AG09309 (cell line): ENCODE measurements around the gene MSH2.

ENCODE experiments used
- DNase-seq: peaks from one replicate; pipeline ENCODE4 v3.0.0-alpha.2; 2010; ENCODE audit warnings: low read depth
- H3K4me3 ChIP-seq: 2 replicates; pipeline ENCODE4 v1.5.1; 2011; ENCODE audit warnings: mild to moderate bottlenecking, low read depth, low read length, moderate library complexity; ENCODE audit not compliant: control insufficient read depth
- TF ChIP-seq, protein P1 (sequence below): IDR thresholded peaks from 2 replicates; pipeline ENCODE4 v1.5.1; 2011; ENCODE audit warnings: mild to moderate bottlenecking, low read depth, low read length, inconsistent platforms; ENCODE audit not compliant: insufficient read depth, control insufficient read depth; ENCODE audit errors: missing control alignments

MSH2 gene

DNA sequence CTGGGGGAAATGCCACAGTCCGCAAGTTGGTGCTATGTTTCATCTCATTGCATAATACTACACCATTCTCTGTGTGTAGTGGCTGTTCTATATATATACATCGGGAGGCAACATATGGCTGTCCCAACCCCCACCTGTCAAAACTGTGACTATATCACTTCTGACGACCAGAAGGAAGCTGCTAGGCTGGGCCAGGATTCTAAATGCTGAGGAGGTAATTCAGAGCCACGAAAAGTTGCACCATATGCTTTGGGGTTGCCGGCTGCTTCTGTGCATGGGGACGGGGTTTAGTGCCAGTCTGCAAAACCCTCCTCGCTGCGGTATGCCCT is 117.3 kb downstream of the MSH2 start:
- no peak for DNase-seq
- TF ChIP-seq, protein P1, sequence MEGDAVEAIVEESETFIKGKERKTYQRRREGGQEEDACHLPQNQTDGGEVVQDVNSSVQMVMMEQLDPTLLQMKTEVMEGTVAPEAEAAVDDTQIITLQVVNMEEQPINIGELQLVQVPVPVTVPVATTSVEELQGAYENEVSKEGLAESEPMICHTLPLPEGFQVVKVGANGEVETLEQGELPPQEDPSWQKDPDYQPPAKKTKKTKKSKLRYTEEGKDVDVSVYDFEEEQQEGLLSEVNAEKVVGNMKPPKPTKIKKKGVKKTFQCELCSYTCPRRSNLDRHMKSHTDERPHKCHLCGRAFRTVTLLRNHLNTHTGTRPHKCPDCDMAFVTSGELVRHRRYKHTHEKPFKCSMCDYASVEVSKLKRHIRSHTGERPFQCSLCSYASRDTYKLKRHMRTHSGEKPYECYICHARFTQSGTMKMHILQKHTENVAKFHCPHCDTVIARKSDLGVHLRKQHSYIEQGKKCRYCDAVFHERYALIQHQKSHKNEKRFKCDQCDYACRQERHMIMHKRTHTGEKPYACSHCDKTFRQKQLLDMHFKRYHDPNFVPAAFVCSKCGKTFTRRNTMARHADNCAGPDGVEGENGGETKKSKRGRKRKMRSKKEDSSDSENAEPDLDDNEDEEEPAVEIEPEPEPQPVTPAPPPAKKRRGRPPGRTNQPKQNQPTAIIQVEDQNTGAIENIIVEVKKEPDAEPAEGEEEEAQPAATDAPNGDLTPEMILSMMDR = no peak
- peak overlapping the region; percentile 38 for H3K4me3 ChIP-seq

DNA sequence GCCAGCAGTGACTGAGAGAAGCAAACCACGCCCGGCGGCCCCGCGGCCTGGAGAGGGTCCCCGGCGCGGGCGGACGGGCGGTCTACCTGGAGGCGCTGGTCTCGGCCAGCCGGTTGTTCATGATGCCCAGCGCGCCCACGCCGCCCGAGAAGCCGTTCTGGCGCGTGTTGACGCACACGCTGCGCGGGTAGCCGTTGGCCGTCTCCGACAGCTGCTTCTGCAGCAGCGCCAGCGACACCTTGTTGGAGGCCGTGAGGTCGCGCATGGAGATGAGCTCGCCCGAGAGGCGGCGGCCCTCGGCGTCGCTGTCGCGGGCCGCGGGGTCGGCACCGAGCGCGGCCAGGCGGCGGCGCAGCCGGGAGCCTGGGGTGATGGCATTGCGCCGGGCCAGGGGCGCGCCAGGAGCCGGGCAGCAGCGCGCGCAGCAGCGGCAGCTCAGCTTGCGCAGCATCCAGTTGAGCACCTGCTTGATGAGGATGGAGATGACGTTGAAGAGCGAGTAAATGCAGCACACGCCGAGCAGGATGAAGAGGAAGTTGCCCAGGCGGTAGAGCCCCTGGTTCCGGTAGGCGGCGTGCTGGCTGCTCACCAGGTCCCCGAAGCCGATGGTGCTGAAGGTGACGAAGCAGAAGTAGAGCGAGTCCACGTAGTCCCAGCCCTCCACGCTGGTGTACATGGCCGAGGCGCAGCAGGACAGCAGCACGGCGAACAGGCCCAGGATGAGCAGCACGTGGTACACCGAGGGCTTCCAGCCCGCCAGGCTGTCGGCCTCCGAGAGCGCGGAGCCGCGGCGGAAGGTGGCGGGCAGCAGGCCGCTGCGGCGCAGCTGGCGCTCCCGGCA is 118.1 kb downstream of the MSH2 start:
- TF ChIP-seq, protein P1 = peak; percentile 44
- peak overlapping the region; percentile 38 for H3K4me3 ChIP-seq
- DNase-seq = no peak

DNA sequence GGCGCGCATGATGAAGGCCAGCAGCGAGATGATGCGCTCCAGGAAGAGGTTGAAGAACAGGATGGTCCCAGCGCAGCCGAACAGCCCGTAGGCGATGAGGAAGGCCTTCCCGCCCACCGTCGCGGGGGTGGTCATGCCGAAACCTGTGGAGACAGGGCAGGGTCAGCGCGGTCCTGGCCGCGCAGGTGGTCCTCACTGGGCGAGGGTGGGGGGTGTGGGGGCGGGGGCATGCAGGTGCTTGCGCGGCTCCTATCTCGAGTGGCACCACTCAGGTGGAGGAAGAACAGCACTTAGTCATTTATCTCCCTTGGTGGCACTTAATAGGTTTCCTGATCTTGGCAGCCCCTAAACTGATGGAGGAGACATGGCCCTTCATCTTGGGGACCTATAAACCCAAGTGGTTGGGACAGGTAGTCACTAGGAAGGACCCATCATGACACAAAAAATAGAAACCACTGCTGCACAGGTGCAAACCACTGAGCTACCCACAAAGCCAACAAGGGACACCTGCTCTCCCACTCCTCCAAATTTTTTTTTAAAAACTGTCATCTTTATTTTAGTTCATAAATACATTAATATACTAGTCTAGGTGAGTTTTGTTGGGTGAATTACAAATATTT is 118.8 kb downstream of the MSH2 start:
- TF ChIP-seq, protein P1 = no peak
- H3K4me3 ChIP-seq = peak overlapping the region; percentile 30
- no peak for DNase-seq

DNA sequence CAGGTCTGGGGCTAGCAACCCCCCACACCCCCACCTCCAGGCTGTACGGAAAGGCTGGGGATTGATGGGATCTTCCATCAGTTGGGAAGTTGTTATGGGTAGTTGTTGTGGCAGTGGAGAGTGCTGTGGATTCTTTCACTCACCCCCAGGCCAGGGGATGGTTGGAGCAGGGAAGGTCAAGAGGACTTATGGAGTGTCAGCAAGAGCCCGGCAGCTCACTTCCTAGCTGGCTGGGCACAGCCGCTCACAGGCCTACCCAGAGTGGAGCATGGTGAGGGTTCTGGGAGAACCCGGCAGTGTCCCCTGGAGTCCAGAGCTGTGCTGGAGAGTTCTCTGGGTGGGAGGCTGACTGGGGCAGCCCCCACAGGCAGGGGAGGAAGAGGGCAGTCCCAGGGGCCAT is 122.2 kb downstream of the MSH2 start:
- no peak for DNase-seq

DNA sequence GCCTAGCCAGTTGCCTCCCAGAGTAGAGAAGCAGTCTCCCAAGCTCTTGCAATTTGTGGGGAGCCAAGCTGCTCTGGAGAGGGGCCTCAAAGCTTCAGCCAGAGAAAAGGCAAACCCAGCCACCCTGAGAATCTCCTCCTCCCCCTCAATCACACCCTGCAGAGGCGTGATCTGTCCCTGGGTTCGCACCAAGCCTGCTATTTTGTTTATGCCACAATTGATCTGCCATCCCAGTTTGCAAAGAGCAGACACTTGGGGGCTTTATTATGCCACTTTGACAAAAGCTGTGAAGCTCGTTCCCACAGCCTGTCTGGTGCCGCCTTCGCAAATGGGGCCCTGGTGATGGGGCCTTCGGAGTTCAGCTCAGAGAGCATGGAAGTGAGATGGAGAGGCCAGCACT is 125.5 kb downstream of the MSH2 start:
- H3K4me3 ChIP-seq = no peak overlapping the region
- TF ChIP-seq, protein P1 = no peak
- DNase-seq = no peak

More for the DNA sequence above, 122.2 kb downstream of the MSH2 start:
- TF ChIP-seq, protein P1 = no peak
- no peak overlapping the region for H3K4me3 ChIP-seq

DNA sequence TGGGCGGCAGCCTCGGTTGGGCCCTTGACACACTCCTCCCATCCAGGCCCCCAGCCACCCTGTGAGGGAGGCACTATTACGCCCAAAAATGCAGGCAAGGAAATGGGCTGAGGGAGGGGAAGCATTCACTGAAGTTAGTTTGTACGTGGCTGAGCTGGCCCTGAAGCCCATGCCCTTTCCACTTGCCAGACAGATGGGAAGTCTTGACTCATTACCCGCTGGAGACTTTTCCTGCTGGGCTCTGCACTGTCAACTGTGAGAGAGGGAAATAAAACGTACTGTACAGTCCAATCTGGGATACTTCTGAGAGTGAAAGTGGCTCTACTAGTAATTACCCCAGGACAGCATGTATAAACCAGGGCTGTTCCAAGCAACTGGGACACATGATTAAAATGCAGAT is 125.9 kb downstream of the MSH2 start:
- TF ChIP-seq, protein P1 = no peak
- no peak overlapping the region for H3K4me3 ChIP-seq
- DNase-seq = no peak
